ENCODE data around the gene ZNF668. TPM values are rescaled to one million over a fixed set of nuclear protein-coding genes. Genes with fewer than 3 reads are reported as not detected.

Gene ZNF668
- total RNA-seq, 2 experiments from 2014 or later: 11.2 to 12.9 TPM

DNA sequence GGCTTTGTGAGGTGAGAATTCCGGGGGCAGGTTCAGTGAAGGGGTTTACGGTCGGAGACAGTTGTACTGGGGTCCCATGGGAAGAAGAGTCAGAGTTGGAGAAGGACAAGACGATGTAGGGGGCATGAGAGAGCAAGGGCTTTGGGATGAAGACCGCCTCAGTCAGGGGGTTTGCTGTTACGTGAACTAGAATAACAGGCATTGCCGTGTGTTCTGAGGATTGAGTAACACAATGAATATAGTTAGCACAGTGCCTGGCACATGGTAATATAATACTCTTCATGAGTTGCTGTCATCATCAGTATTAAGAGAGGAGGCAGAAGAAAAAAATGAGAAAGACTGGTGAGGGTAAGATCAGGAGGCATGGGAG lies 759 bp upstream of the ZNF668 start:
- H3K27ac Mint-ChIP-seq: peak overlapping the region; percentile 94
- H3K36me3 Mint-ChIP-seq (ENCODE audit: low read depth): peaks cover 29% of the 10 kb centered on the region
- CTCF ChIA-PET: interaction anchor here (1.0 to 1.4 kb wide), 4 partner anchors 14 to 121 kb away, joined by 3 to 14 read pairs (median 4); no protein-coding TSS in a partner anchor
- DNase-seq: no peak
- H3K4me3 Mint-ChIP-seq: peak overlapping the region; percentile 91
- POLR2A ChIA-PET: interaction anchor here (1.4 kb wide), 1 partner anchor 43 kb away, joined by 4 read pairs; the partner anchor contains the start of gene KAT8
- no peaks in the 10 kb centered on the region for H3K27me3 Mint-ChIP-seq
- H3K9me3 Mint-ChIP-seq: no peaks in the 10 kb centered on the region
- H3K4me1 Mint-ChIP-seq: peaks cover 30% of the 10 kb centered on the region

DNA sequence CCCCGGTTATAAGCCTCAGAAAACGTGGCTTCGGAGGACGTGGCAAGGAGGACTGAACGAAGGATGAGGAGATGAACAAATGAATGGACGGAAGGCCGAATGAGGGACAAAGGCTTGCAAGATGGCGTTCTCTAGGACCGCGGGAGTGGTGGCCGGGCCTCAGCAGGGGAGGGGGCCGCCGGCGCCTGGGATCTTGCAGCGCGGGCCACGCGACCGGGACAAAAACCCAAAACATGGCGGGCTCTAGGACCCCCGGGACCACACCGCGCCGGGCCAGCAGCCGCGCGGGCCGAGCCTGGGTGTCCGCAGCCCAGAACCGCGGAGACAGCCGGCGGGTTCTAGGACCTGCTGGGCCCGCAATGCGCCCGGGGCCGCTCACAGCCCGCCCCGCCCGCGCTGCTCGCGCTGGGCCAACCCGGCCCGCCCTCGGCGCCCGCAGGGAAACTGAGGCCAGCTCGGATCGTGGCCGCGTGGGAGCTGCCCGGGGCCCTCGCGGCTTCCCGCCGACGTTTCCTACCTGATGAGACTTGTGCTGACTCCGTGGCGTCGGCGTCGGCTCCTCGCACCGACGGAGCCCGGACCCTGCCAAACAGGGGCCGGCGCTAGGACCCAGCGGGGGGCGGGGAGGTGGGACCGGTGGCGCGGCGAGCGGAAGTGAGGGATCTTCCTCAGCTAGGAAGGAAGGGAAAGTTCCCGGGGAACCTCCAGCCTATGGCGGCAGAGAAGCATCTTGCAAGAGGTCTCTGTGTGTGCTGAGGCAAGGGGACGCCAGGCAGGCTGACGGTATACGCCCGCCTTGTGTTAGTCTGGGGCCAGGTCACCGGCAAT lies 684 bp downstream of the ZNF668 start:
- H3K4me3 Mint-ChIP-seq: peak overlapping the region; percentile 91
- H3K4me1 Mint-ChIP-seq: peaks cover 31% of the 10 kb centered on the region
- H3K36me3 Mint-ChIP-seq (ENCODE audit: low read depth): peaks cover 18% of the 10 kb centered on the region
- H3K9me3 Mint-ChIP-seq: no peaks in the 10 kb centered on the region
- H3K27me3 Mint-ChIP-seq: no peaks in the 10 kb centered on the region
- ChIA-PET POLR2A (interaction anchor here (0.5 to 1.4 kb wide), 5 partner anchors 18 to 44 kb away, joined by 3 to 4 read pairs (median 3); partner anchors contain the start of genes KAT8 and STX4), CTCF (interaction anchor here (0.6 to 1.7 kb wide), 12 partner anchors 13 to 109 kb away, joined by 3 to 14 read pairs (median 4); partner anchors contain the start of genes HSD3B7 and VKORC1)
- H3K27ac Mint-ChIP-seq: peak overlapping the region; percentile 94
- peak; percentile 91 for DNase-seq

DNA sequence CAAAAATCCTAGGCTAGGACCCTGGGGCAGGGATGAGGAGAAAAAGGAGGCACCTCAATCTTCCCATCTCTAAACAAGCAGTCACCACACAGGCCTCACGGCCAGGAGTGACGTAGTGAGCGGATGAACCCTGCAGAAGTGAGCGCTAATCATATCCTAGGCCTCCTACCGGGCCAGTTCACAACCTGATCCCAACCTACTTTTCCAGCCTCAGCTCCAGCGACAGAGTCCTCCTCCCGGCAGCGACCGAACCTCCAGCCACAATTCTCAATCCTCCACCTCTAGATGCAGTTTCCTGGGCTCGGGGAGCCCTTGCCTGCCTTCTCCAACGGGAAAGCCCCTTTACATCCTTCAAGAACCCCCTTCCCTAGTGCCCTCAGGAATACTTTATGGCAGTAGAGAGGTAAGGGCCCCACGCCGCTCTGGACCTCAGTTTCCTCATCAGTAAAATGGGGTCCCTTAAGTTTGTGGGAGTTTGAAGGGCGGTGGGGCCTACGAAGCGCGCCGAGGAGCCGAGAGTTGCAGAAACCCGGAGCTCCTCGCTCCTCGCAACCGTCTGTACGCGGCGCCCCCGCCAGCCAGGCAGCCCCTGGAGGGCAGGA lies 1.4 kb downstream of the ZNF668 start:
- CTCF ChIA-PET: interaction anchor here (0.6 to 1.7 kb wide), 6 partner anchors 17 to 242 kb away, joined by 3 to 13 read pairs (median 4); partner anchors contain the start of genes HSD3B7 and VKORC1
- peaks cover 12% of the 10 kb centered on the region for H3K36me3 Mint-ChIP-seq (ENCODE audit: low read depth)
- POLR2A ChIA-PET: interaction anchor here (0.6 kb wide), 2 partner anchors 27 to 39 kb away, joined by 3 read pairs; partner anchors contain the start of gene STX4
- H3K4me3 Mint-ChIP-seq: peak overlapping the region; percentile 88
- no peaks in the 10 kb centered on the region for H3K27me3 Mint-ChIP-seq
- peak; percentile 41 for DNase-seq
- H3K4me1 Mint-ChIP-seq: peaks cover 34% of the 10 kb centered on the region
- H3K9me3 Mint-ChIP-seq: no peaks in the 10 kb centered on the region
- H3K27ac Mint-ChIP-seq: peak overlapping the region; percentile 93

DNA sequence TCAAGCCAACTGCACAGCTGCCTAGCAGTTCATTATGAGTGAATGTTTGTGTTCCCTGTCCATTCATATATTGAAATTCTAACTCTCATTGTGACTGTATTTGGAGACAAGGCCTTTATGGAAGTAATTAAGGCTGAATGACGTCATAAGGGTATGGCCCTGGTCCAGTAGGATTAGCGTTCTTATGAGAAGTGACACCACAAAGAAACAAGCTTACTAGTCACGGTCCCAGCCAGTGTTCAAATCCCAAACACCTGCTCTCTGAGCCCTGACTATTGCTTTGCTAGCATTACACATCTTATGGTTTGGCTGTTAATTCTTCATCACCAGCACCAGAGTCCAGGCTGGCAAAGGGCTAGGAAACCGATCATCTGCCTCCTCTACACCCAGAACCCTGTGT lies 2.2 kb downstream of the ZNF668 start:
- Mint-ChIP-seq H3K4me1 (peaks cover 37% of the 10 kb centered on the region), H3K36me3 (ENCODE audit: low read depth) (peaks cover 5% of the 10 kb centered on the region), H3K27ac (peak overlapping the region; percentile 93), H3K27me3 (no peaks in the 10 kb centered on the region), H3K4me3 (peak overlapping the region; percentile 88), H3K9me3 (no peaks in the 10 kb centered on the region)
- ChIA-PET POLR2A (no interaction called here), CTCF (interaction anchor here (0.6 to 1.6 kb wide), 5 partner anchors 9 to 243 kb away, joined by 3 to 5 read pairs (median 4); no protein-coding TSS in a partner anchor)
- DNase-seq: no peak

DNA sequence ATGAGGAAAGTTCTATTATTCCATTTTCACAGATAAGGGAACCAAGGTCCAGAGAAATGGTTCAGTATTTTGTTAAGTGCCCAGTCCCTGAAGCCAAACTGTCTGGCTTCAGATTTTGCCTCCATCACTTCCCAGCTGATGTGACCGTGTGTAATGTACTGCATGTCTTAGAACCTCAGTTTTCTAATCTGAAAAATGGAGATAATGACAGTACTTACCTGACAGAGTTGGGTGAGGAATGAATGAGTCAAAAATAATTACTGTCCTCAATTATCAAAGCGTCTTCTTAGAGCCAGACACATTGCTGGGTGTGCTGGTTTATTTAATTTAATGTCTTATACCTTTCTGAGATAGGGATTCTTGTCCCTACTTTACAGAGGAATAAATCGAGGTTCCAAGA lies 6.7 kb downstream of the ZNF668 start:
- CTCF ChIA-PET: interaction anchor here (2.0 kb wide), 1 partner anchor 21 kb away, joined by 7 read pairs; no protein-coding TSS in a partner anchor

DNA sequence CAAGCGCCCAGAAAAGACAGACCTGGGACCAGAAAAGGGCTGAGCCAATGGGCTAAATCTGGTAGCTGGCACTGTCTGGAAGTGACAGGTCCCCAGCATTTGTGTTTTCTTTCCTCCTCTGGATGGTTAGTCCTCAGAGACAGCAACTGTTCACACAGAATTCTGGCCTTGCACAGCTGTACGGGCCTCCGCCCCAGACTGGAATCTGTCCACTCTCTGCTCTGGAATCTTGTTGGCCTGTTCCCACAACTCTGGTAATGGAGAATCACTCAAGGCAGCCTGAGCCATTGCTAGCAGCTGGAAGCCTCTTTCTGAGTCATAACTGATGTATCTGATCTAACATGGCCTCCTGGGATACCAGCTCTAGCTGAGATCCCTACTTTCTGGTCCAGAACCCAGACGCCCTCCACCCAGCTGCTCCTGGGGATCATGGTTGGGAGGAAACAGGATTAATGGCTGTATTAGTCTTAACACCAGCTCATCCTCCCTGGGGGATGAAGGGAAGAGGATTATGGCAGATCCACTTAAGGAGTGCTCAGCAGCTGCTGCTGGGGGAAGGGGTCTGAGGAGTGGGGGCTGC lies 9.1 kb downstream of the ZNF668 start:
- Mint-ChIP-seq H3K27me3 (no peaks in the 10 kb centered on the region), H3K27ac (peak overlapping the region; percentile 44), H3K9me3 (no peaks in the 10 kb centered on the region), H3K36me3 (ENCODE audit: low read depth) (peaks cover 37% of the 10 kb centered on the region), H3K4me3 (peak overlapping the region; percentile 55), H3K4me1 (peaks cover 50% of the 10 kb centered on the region)
- ChIA-PET POLR2A (no interaction called here), CTCF (interaction anchor here (1.4 to 2.2 kb wide), 3 partner anchors 17 to 111 kb away, joined by 4 to 5 read pairs (median 5); partner anchors contain the start of gene HSD3B7)
- no peak for DNase-seq

More for the DNA sequence above, 6.7 kb downstream of the ZNF668 start:
- no peaks in the 10 kb centered on the region for H3K27me3 Mint-ChIP-seq
- H3K36me3 Mint-ChIP-seq (ENCODE audit: low read depth): peaks cover 23% of the 10 kb centered on the region
- peaks cover 57% of the 10 kb centered on the region for H3K4me1 Mint-ChIP-seq
- no peak overlapping the region for H3K4me3 Mint-ChIP-seq
- no peak overlapping the region for H3K27ac Mint-ChIP-seq
- no peaks in the 10 kb centered on the region for H3K9me3 Mint-ChIP-seq
- POLR2A ChIA-PET: no interaction called here
- no peak for DNase-seq

DNA sequence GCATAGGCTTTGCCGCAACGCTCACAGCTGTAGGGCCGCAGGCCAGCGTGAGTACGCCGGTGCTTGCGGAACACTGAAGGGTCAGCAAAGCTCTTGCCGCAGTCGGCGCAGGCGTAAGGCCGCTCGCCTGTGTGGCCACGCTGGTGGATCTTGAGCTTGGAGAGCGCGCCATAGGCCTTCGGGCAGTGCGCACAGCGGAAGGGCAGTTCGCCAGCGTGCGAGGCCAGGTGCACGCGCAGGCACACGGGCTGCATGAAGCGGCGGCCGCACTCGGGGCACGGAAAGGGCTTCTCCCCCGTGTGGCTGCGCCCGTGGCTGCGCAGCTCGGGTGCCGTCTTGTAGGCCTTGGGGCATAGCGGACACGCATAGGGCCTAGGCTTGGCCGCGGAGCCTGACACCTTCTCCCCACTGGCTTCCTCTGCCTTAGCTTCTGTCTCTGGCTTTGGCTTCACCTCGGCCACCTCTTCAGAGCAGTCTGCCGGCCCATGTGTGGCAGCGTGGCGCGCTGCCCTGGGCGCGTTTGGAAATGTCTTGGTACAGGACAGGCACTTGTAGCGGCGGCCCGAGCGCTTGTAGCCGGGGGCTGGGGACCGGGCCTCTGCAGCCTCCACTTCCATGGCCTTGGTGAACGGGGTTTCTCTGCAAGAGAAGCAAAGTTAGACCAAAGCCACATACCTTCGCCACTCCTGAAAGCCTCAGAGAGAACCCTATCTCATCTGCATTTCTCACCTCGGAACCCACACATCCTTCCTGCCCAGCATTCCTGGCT lies 10.0 kb downstream of the ZNF668 start:
- ChIA-PET POLR2A (no interaction called here), CTCF (no interaction called here)
- DNase-seq: peak; percentile 30
- H3K27ac Mint-ChIP-seq: peak overlapping the region; percentile 34
- peaks cover 37% of the 10 kb centered on the region for H3K36me3 Mint-ChIP-seq (ENCODE audit: low read depth)
- H3K27me3 Mint-ChIP-seq: no peaks in the 10 kb centered on the region
- peak overlapping the region; percentile 55 for H3K4me3 Mint-ChIP-seq
- H3K4me1 Mint-ChIP-seq: peaks cover 47% of the 10 kb centered on the region
- H3K9me3 Mint-ChIP-seq: no peaks in the 10 kb centered on the region

DNA sequence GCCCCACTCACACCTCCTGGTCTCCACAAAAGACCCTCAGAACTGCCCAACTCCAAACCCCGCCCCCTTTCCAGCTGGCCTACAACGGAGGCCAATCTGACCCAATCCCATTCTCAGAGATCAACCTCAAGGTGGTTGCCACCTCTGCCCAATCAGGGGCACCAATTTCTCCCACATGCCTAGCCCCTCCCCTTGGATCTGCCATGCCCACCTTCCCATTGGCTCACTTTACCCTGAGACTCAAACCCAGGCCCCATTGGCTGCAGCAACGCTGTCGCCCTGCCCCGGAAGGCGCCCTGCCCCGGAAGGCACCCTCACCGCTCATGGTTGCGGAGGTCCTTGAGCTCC lies 10.6 kb downstream of the ZNF668 start:
- no peak for DNase-seq
- Mint-ChIP-seq H3K27ac (peak overlapping the region; percentile 54), H3K27me3 (no peaks in the 10 kb centered on the region), H3K4me3 (peak overlapping the region; percentile 44), H3K4me1 (peaks cover 47% of the 10 kb centered on the region), H3K9me3 (no peaks in the 10 kb centered on the region), H3K36me3 (ENCODE audit: low read depth) (peaks cover 37% of the 10 kb centered on the region)
- ChIA-PET POLR2A (interaction anchor here (0.6 kb wide), 1 partner anchor 26 kb away, joined by 3 read pairs; no protein-coding TSS in a partner anchor), CTCF (no interaction called here)

DNA sequence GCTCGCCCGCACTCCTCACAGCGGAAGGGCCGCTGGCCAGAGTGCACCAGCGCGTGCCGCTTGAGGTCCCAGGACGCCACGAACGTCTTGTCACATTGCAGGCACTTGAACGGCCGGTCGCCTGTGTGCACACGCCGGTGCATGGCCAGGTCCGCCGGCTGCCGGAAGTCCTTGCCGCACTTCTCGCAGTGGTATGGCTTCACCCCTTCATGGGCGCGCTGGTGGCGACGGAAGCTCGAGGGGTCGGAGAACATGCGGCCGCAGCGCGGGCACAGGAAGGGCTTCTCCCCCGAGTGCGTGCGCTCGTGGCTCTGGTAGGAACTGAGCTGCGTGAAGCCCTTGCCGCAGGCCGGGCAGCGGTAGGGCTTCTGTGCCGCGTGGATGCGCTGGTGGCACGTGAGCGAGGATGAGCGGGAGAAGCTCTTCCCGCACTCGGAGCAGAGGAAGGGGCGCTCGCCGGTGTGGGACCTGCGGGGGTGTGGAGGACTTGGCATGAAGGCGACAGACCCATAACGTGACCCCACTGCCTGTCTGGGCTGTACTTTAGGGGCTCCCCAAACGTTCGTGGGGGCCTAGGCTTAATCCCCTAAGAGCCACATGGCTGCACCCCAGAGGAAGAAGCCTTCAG lies 12.1 kb downstream of the ZNF668 start:
- no peaks in the 10 kb centered on the region for H3K27me3 Mint-ChIP-seq
- peaks cover 41% of the 10 kb centered on the region for H3K4me1 Mint-ChIP-seq
- H3K4me3 Mint-ChIP-seq: no peak overlapping the region
- peaks cover 38% of the 10 kb centered on the region for H3K36me3 Mint-ChIP-seq (ENCODE audit: low read depth)
- H3K27ac Mint-ChIP-seq: no peak overlapping the region
- CTCF ChIA-PET: interaction anchor here (1.0 kb wide), 1 partner anchor 80 kb away, joined by 3 read pairs; no protein-coding TSS in a partner anchor
- no peaks in the 10 kb centered on the region for H3K9me3 Mint-ChIP-seq
- POLR2A ChIA-PET: interaction anchor here (0.6 kb wide), 1 partner anchor 167 kb away, joined by 3 read pairs; no protein-coding TSS in a partner anchor
- no peak for DNase-seq

DNA sequence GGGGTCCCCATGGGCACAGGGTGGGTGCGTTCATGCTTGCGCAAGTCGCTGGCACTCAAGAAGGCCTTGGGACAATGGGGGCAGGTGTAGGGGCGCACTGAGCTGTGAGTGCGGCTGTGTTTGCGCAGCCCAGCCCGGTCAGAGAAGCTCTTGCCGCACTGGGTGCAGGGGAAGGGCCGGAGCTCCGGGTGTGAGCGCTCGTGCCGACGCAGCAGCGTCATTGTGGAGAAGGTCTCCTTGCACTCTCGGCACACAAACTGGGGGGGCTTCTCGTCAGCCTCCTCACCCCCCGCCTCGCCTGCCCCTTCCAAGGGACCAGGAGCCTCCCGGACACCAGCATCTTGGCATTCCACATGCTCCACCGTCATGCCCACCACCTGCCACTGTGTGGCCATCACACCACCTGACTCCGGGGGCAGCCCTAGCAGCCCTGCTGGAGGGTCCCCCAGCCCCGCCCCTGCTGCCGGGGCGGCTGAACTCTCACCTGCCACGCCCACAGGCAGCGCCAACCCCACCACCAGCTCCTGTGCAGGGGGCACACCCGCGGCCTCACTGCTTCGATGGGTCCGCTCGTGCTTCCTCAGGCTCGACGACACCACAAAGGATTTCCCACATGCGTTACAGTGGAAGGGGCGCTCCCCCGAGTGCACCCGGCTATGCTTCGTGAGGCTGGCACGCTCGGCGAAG lies 12.8 kb downstream of the ZNF668 start:
- no peaks in the 10 kb centered on the region for H3K27me3 Mint-ChIP-seq
- peaks cover 36% of the 10 kb centered on the region for H3K4me1 Mint-ChIP-seq
- H3K4me3 Mint-ChIP-seq: no peak overlapping the region
- ChIA-PET CTCF (interaction anchor here (0.7 to 2.3 kb wide), 4 partner anchors 8 to 81 kb away, joined by 3 to 6 read pairs (median 4); partner anchors contain the start of genes ZNF646 and ZNF668), POLR2A (no interaction called here)
- no peaks in the 10 kb centered on the region for H3K9me3 Mint-ChIP-seq
- DNase-seq: no peak
- no peak overlapping the region for H3K27ac Mint-ChIP-seq
- H3K36me3 Mint-ChIP-seq (ENCODE audit: low read depth): peaks cover 33% of the 10 kb centered on the region

DNA sequence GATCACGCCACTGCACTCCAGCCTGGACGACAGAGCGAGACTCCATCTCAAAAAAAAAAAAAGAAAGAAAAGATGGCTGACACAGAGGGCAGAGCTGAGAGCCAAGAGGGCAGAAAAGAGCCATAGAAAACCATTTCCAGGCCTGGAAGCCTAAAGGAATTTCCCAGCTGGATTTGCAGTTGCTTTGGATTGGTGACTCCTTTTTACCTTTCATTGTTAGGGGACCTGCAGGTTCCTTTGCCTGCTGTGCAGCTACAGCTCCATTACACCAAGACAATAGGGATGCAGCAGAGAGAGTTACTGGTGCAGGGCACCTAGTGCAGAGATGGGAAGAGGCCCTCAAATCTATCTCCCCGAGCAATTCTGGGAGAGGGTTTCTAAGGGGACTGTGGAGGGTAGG lies 18.4 kb downstream of the ZNF668 start:
- ChIA-PET POLR2A (interaction anchor here (0.9 kb wide), 1 partner anchor 18 kb away, joined by 3 read pairs; the partner anchor contains the start of gene ZNF668), CTCF (interaction anchor here (0.6 to 1.2 kb wide), 3 partner anchors 15 to 45 kb away, joined by 3 to 5 read pairs (median 4); no protein-coding TSS in a partner anchor)
- Mint-ChIP-seq H3K36me3 (ENCODE audit: low read depth) (peaks cover 5% of the 10 kb centered on the region), H3K4me1 (peaks cover 5% of the 10 kb centered on the region), H3K9me3 (no peaks in the 10 kb centered on the region), H3K27ac (peak overlapping the region; percentile 46), H3K4me3 (no peak overlapping the region), H3K27me3 (peaks cover 3% of the 10 kb centered on the region)
- no peak for DNase-seq
